Prostate gland (tissue), 2 donors: ENCODE measurements around the gene ADAMTSL2. TPM values are rescaled to one million over a fixed set of nuclear protein-coding genes. Genes with fewer than 3 reads are reported as not detected.

ENCODE experiments used
- DNase-seq: peaks from one replicate; pipeline ENCODE4 v3.0.0-alpha.2; 2019; ENCODE audit warnings: low spot score
- H3K27ac ChIP-seq, 2 donors: fragments of 200-600 bp; sonication (generic); 2 replicates each; pipeline ENCODE4 v1.5.1; 2017 to 2019
- H3K27me3 ChIP-seq: fragments of 200-600 bp; sonication (generic); replicated peaks from 2 replicates; pipeline ENCODE4 v1.5.1; 2019; ENCODE audit not compliant: insufficient read depth
- H3K36me3 ChIP-seq, 2 donors: fragments of 200-600 bp; sonication (generic); 1 replicate in 1 of 2; 2 replicates in 1 of 2; pipeline versions ENCODE4 v1.5.1 to v1.8.1; 2017 to 2019
- H3K4me1 ChIP-seq: fragments of 200-600 bp; sonication (generic); replicated peaks from 2 replicates; pipeline ENCODE4 v1.5.1; 2019
- H3K4me3 ChIP-seq, 2 donors: fragments of 200-600 bp; sonication (generic); 2 replicates each; pipeline ENCODE4 v1.5.1; 2017 to 2019
- H3K9me3 ChIP-seq: fragments of 200-600 bp; sonication (generic); 2 replicates; pipeline ENCODE4 v1.5.1; 2017
- POLR2A ChIP-seq: fragments of 450-650 bp; IDR thresholded peaks from one replicate; pipeline ENCODE4 v1.6.1; 2016; ENCODE audit warnings: antibody characterized with exemption, mild to moderate bottlenecking
- POLR2AphosphoS5 ChIP-seq: sonication (generic); formaldehyde crosslinking; IDR thresholded peaks from one replicate; pipeline ENCODE4 v1.6.1; 2017; ENCODE audit warnings: antibody characterized with exemption
- WGBS: methylation state at CpG from one replicate; pipeline ENCODE4 v1.1.5; 2018; 5-methylcytosine and 5-hydroxymethylcytosine counted together
- intact Hi-C: fragments of 100-400 bp; cut with DNase I; formaldehyde crosslinking; loops from one replicate; pipeline ENCODE4 v1.14.2; 2022
- total RNA-seq, 2 donors: library from RNA; depleted of rRNA; stranded (reverse); fragments of >200 nt; gene quantifications; one replicate each; pipeline ENCODE4 v1.1.0, GENCODE V29; 2016
- TF ChIP-seq, protein P1 (sequence below), 4 experiments: fragments of 200-600 bp in 2 of 4; fragments of 450-650 bp in 2 of 4; sonication (generic) in 2 of 4; IDR thresholded peaks; 1 replicate in 3 of 4; 2 replicates in 1 of 4; pipeline ENCODE4 v1.5.1; 2016 to 2019; ENCODE audit warnings: antibody characterized with exemption in 4 of 4, mild to moderate bottlenecking in 2 of 4, moderate library complexity in 2 of 4

Gene ADAMTSL2
- total RNA-seq, 2 donors from 2014 or later: 1.6 to 11.6 TPM

DNA sequence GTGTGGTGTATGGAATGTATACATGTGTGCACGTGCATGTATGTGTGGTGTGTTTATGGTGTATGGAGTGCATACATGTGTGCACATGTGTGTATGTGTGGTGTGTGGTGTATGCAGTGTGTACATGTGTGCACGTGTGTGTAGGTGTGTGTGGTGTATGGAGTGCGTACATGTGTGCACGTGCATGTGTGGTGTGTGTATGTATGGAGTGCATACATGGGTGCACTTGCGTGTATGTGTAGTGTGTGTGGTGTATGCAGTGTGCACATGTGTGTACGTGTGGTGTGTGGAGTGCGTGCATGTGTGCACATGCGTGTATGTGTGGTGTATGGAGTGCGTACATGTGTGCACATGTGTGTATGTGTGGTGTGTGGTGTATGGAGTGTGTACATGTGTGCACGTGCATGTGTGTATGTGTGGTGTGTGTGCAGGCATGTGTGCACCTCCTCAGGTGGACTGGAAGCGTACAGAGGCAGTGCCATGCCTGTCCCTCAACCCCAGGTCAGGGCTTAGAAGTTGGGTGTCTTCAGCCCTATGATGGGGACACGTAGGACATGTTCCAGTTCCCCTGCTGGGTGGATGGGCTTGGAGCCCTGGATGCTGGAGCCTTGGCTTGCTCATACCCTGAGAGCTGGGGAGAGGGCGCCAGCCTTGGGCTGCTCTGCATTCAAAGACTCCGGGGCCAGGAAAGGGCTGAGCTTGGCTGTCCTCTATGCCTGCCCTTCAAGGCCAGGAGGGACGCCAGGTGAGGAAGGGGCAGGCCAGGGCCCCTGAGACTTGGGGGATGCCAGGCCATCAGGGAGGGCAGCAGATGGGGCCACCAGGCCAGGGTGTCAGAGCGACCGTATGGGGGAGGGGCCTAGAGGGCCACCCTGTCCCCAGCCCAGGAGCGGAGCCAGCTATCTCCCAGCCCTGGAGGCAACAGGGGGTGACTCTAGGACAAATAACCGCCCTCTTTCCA is 22.0 kb upstream of the ADAMTSL2 start:
- intact Hi-C loops: no loop called here
- H3K27me3 ChIP-seq: no peaks in the 10 kb centered on the region
- no peaks in the 10 kb centered on the region for H3K36me3 ChIP-seq
- peaks cover 11% of the 10 kb centered on the region for H3K4me1 ChIP-seq
- no peak for DNase-seq
- no peak overlapping the region for H3K4me3 ChIP-seq
- H3K27ac ChIP-seq: no peak overlapping the region
- 89% methylated on average over 19 of the region's 19 CpGs for WGBS
- TF ChIP-seq POLR2AphosphoS5 (no peak), POLR2A (no peak)
- TF ChIP-seq, protein P1, sequence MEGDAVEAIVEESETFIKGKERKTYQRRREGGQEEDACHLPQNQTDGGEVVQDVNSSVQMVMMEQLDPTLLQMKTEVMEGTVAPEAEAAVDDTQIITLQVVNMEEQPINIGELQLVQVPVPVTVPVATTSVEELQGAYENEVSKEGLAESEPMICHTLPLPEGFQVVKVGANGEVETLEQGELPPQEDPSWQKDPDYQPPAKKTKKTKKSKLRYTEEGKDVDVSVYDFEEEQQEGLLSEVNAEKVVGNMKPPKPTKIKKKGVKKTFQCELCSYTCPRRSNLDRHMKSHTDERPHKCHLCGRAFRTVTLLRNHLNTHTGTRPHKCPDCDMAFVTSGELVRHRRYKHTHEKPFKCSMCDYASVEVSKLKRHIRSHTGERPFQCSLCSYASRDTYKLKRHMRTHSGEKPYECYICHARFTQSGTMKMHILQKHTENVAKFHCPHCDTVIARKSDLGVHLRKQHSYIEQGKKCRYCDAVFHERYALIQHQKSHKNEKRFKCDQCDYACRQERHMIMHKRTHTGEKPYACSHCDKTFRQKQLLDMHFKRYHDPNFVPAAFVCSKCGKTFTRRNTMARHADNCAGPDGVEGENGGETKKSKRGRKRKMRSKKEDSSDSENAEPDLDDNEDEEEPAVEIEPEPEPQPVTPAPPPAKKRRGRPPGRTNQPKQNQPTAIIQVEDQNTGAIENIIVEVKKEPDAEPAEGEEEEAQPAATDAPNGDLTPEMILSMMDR (IDR thresholded peaks at IDR 0.05): no peak
- no peaks in the 10 kb centered on the region for H3K9me3 ChIP-seq

DNA sequence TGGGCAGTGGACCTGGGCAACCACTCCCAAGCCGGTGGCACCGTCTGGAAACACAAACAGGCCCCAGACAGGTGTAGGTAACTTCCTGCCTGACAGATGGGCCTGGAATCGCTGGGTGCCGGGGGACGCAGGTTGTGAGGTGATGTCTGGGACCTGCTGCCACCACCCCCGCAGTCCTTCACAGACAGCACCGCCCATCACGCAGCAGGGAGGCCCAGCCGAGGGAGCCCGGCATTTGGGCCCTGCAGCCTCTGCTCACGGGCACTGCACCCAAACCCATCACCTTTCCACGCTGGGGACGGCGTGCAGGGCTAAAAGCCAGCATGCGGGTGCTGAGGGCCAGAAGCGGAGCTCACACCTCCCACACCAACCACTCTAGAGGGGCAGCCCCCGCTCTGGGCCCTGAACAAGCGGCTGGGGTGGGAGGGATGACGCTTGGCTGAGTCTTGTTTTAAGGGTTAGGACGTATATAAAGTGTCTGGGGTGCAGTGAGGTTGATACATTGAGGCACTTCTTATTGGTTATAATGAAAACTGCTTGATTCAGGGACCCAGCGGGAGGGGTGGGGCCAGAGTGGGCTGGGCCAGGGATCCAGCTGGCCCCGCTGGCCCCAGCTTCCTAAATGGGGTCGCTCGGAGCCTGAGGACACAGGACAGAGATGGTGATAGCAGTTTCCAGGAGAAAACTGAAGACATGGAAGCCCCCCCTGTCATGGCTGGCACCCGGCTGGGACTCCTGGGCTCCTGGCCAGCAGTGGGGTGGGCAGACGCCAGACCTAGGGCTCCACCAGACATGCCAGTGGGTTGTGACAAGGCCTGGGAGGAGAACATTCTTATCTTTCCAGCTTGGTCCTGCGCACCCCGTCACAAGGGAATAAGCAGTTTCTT is 21.0 kb upstream of the ADAMTSL2 start:
- Histone ChIP-seq H3K9me3 (no peaks in the 10 kb centered on the region), H3K27me3 (no peaks in the 10 kb centered on the region), H3K4me3 (no peak overlapping the region), H3K4me1 (peaks cover 11% of the 10 kb centered on the region), H3K36me3 (no peaks in the 10 kb centered on the region), H3K27ac (no peak overlapping the region)
- intact Hi-C loops: no loop called here
- DNase-seq: no peak
- no peak for TF ChIP-seq POLR2AphosphoS5
- TF ChIP-seq, protein P1 (IDR thresholded peaks at IDR 0.05): no peak
- TF ChIP-seq POLR2A: no peak
- WGBS: 64% methylated on average over 23 of the region's 28 CpGs

DNA sequence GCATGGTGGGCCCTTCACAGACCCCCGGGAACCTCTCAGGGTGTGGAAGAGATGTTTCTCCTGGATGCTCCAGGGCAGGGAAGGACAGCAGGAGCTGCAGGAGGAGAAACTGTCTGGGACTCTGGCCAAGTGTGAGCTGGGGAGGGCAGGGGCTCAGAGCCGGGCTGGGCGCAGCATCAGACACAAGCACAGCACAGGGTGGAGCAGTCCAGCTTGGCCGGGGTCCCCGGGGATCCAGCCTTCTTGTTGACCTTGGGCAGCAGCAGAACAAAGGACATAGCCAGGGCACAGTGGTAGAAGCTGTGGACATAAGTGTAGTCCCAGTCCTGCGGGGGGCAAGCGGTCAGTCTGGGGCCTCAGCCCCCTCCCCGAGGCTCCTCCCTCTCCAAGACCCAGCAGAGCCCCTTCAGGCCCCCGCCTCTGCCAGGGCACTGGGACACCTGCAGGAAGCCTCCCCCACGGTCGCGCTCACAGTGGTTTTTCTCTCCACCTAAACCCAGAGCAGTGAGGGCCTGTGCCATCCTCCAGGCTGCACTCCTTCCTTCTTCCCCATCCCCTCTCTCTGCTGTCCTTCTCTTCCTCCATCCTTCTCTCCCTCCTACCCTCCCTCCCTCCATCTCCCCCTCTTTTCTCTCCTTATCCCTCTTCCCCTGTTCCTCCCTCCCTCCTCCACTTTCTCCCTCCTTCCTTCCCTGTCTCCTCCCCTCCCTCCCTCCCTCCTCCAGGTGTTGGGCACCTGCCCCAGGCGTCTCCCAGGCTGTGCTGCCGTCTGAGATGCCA is 19.9 kb upstream of the ADAMTSL2 start:
- Histone ChIP-seq H3K27me3 (no peaks in the 10 kb centered on the region), H3K4me3 (no peak overlapping the region), H3K9me3 (no peaks in the 10 kb centered on the region), H3K4me1 (peaks cover 4% of the 10 kb centered on the region), H3K27ac (no peak overlapping the region), H3K36me3 (no peaks in the 10 kb centered on the region)
- intact Hi-C loops: no loop called here
- DNase-seq: no peak
- no peak for TF ChIP-seq POLR2AphosphoS5
- TF ChIP-seq, protein P1 (IDR thresholded peaks at IDR 0.05): no peak
- no peak for TF ChIP-seq POLR2A
- 34% methylated on average over 14 of the region's 14 CpGs for WGBS

DNA sequence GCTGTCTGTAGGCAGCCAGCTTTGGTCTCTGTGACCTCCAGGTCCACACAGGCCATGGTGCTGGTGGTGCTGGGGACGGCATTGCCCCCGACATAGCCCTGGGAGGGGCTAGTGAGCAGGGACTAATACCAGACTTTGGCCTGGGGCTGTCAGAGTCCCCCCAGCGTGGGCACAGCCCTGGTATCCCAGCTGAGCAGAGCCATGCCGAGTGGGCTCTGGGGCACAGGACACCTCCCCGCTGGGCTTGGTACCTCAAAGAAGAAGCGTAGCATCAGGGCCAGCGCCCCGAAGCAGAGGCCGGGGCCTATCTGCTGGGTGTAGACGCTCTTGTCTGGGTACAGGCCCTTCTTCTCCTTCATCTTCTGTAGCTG is 19.3 kb upstream of the ADAMTSL2 start:
- WGBS: 88% methylated on average over 10 of the region's 10 CpGs
- no peaks in the 10 kb centered on the region for H3K36me3 ChIP-seq
- H3K27me3 ChIP-seq: no peaks in the 10 kb centered on the region
- H3K9me3 ChIP-seq: no peaks in the 10 kb centered on the region
- no peak overlapping the region for H3K4me3 ChIP-seq
- H3K4me1 ChIP-seq: no peaks in the 10 kb centered on the region
- TF ChIP-seq, protein P1 (IDR thresholded peaks at IDR 0.05): no peak
- TF ChIP-seq POLR2AphosphoS5: no peak
- no peak for TF ChIP-seq POLR2A
- no peak for DNase-seq
- intact Hi-C loops: no loop called here
- H3K27ac ChIP-seq: no peak overlapping the region
